Right hindlimb (tissue), 1 donor: ENCODE data around the gene OTOP2.

Experiments
- DNase-seq: peaks from one replicate; pipeline ENCODE4 v3.0.0-alpha.2; 2018

OTOP2 gene

DNA sequence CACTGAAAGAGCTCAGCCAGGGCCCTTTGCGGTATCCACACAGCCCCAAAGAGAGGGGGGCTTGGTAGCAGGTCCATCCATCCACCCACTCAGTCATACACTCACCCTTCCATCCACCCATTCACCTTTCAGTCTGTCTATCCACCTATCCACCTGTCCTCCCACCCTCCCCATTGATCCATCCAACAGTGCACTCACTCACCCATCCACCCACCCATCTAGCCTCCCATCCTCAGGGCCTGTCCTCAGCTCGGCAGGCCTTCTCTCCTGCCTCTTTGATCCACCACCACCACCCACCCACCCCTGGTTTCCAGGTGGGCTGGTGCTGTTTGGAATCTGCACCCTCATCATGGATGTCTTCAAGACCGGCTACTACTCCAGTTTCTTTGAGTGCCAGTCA lies 1.2 kb downstream of the OTOP2 start:
- no peak for DNase-seq

GRCh38 chr17:74928786-74929185 lies 4.7 kb downstream of the OTOP2 start:
- DNase-seq, result no peak

- no peak for DNase-seq
Observed at GRCh38 chr17:74930535-74931036, 6.5 kb downstream of the OTOP2 start.

- DNase-seq, result no peak
Observed at GRCh38 chr17:74935048-74935447, 11.0 kb downstream of the OTOP2 start.

- DNase-seq, result no peak
Observed at GRCh38 chr17:74935585-74936469, 11.8 kb downstream of the OTOP2 start, which contains the start of gene OTOP3. Gene OTOP3, plus strand, starts transcription at chr17:74935898. Its CDS starts 24 bp downstream, at chr17:74935922.

DNA sequence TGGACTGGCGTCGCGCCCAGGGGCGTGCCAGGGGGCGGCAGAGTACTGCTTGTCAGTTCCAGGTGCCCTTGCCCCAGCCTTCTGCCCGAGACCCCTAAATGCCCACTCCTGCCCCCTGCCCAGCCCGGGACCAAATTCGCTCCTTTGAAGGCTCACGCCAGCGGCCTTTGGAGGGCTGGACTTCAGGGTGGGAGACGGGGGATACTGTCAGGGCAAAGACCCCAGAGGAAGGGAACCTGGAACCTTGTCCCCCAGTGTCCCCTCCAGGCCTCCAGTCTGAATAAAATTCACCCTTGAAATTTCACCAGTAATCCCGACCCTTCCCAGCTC lies 12.4 kb downstream of the OTOP2 start:
- DNase-seq, result no peak

DNA sequence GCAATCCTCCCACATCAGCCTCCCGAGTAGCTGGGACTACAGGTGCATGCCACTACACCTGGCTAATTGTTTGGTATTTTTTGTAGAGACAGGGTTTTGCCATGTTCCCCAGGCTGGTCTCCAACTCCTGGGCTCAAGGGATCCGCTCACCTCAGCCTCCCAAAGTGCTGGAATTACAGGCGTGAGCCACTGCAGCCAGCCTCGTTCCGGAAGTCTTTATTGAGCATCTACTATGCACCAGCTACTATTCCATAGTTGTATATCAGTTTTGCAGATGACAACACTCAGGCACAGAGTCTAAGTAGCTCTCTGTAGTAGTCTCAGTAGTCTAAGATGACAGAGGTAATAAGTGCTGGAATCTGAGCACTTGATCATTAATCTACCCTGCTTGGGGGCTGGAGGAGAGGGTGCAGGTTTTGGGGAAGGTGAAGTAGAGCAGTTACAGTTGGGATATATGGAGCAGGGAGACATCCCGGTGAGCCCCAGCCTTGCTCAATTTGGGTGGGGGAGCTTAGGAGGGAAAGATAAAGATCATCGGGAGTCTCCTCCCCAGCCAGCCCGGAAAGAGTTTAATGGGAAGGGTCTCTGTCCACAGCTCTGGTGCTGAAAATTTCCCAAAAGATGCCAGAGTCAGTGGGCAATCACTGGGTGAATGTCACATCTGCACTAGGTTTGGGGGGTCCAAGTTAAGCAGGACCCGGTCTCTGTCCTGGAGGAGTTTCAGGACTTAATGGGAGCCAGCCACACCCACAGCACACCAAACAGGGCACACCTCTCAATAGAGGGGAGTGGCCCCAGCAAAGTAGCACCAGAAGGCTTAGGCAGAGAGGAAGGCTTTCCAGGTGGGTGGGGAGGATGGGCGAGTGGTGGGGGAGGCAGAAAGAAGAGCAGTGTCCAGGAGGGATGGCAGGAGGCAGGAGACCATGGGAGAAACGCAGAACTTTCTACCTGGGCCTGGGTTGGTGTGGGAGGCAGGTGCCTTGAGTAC lies 13.3 kb downstream of the OTOP2 start:
- DNase-seq, result no peak

- DNase-seq, result no peak
Observed at GRCh38 chr17:74938194-74938950, 14.3 kb downstream of the OTOP2 start.

GRCh38 chr17:74939534-74939933 lies 15.5 kb downstream of the OTOP2 start:
- DNase-seq, result no peak

- DNase-seq, result no peak
Observed at GRCh38 chr17:74941128-74941725, 17.2 kb downstream of the OTOP2 start.

DNA sequence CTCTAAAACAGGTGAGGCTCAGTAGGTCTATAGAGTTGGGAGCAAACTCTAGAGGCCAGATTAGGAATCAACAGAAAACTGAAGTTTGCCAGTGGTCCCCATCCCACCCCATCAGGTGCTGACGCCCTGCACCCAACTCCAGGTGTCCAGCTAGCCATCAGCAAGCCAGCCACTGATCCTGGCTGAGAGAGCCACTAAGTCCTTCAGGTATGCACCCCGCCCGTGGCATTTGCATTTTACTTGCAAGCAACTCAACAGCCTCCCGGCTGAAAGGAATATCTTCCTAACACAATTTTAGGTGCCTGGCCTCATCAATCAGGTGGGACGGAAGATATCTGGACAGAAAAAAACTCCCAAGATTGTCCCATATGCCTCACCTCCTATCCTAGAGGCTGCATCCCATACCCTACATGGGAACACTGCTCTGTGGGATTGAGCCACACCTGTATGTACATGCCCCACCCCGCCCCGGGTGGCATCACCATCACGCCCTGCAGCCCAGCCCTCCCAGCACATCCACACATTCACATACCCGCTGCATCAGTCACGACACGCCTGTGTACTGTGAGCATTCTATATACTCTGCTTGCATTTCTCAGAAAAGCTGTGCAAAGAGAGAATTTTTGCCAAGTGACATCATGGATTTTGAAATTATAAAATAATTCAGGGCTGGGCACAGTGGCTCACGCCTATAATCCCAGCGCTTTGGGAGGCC lies 19.9 kb downstream of the OTOP2 start:
- peak; percentile 17 for DNase-seq

DNA sequence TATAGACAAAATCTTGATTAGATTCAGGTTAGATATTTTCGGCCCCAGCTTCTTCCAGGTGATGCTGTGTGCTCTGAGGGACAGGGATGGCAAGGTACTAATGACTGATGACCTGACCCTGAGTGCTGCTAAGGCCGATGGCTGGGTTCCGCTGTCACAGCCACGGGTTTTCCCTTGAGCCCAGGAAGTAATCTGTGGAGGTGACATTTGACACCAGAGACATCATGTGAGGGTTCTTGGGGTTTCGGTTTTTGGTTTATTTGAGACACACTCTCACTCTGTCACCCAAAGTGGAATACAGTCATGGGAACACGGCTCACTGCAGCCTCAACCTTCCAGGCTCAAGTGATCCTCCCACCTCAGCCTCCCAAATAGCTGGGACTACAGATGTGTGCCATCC lies 21.5 kb downstream of the OTOP2 start:
- no peak for DNase-seq

DNA sequence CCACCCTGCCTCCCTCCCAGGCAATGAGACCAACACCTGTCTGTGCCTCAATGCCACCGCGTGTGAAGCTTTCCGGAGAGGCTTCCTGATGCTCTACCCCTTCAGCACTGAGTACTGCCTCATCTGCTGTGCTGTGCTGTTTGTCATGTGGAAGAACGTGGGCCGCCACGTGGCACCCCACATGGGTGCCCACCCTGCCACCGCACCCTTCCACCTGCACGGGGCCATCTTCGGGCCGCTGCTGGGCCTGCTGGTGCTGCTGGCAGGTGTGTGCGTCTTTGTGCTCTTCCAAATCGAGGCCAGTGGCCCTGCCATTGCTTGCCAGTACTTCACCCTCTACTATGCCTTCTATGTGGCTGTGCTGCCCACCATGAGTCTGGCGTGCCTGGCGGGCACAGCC lies 22.6 kb downstream of the OTOP2 start:
- no peak for DNase-seq

- peak; percentile 16 for DNase-seq
Observed at GRCh38 chr17:74947041-74947754, 23.1 kb downstream of the OTOP2 start.

DNA sequence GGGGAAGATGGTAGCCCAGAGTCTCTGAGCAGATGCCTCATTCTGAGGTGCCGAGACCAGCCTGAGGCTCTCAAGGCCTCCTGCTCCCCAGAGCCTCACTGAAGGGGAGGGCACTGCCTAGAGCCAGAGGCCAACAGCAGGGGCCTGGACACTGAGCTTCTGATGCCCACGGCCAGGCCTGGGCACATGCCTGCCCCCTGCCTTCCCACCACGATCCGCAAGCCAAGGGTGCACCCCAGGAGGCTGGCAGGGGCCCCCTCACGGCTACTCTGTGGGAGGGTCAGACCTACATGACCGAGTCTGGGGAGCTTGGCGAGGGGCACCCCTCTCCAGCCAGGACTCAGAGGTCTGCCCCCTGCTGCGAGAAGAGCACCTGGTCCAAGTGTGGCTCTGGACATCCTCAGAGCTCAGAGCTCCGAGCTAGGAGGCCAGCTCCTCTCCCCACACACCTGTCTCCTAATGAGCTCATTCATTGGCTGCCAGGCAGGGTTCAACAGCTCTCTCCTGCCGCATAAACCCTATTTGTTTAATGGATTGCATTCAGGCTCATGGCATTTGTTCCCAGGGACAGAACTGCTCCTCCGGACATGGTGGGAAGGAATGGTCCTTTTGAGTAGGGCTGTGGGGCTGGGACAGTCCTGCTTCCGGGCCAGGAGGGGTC lies 25.5 kb downstream of the OTOP2 start:
- no peak for DNase-seq

DNA sequence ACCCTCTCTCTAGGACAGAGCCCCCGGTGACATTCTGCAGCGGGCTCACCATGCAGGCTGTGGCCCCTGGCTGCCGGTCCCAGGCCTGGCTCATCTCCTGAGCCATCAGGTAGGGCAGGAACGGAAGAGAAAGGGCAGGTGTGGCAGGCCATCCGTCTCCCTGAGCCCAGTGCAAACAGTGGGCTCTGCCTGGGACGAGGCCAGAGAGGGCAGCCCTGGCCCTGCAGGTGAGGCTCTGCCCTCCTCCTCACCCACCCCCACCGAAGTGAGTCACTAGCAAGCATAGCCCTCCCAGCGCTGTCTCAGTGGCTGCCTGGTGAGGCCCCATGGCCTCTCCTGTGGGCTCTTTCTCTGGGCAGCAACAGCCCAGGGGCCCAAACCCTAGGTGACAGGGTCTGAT lies 26.1 kb downstream of the OTOP2 start:
- peak; percentile 15 for DNase-seq

DNA sequence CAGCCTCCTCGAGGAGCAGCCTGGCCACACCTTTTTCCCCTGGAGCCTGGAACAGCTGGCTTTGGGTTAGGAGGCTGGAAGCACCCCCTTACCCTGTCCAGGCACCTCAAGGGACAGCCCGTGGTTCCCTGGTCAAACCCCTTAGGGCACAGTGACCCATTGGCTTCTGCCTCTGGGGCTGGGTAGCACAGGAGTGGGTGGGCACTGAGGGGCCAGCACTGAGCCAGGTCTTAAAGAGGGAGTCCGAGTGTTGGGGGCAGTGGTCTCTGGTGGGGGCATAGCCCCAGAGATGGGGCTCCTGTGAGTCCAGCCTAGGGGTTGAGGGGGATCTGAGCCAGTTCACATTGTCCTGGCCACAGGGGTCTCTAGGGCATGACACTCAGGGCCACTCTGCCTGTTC lies 27.0 kb downstream of the OTOP2 start:
- DNase-seq, result no peak

GRCh38 chr17:74951680-74952421 lies 27.8 kb downstream of the OTOP2 start:
- DNase-seq, result no peak

DNA sequence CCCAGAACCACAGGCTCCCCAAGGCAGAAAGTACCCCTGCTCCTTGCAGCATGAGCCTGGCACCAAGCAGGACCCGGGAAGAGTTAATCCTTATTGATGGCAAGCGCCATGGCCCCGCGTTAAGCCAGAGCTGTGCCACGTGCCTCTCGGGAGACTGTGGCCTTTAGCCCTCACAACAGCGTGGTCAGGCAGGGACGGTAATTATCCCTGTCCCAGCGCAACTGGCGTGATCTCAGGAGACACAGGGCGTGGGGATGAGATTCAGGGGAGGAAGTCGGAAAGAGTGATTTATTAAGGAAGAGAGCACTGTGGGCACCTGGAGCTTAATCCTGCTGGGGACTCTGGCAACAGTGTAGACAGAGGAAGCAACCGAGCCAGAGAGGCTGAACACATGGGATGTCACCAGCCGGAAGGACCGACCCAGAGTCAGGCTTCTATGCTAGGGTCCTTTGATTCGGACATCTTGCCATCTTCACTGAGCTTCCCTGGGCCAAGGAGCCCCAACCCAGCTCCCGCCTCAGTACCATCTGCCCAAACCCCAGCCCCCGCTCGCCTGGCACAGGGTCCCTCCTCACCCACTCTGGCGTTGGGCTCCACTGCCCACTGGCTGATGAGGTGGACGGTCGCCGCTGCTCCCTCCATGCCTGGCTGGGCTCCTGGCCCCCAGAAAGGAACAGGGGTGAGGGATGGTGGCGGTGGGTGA lies 28.5 kb downstream of the OTOP2 start:
- no peak for DNase-seq
